HG02610 (cell line): ENCODE data around the gene ABHD11.
A peak's percentile ranks its signal among the peaks of the same experiment; 100 is the strongest.
"Not testable (repeated sequence)": the region's sequence is repeated elsewhere in the genome, so short reads cannot be mapped to it uniquely, and the experiment has no call there.

Experiments
- ATAC-seq: cut with Tn5 transposase; IDR thresholded peaks from one replicate; pipeline ENCODE4 v1.9.1; 2021; ENCODE audit warnings: mild to moderate bottlenecking, moderate library complexity; ENCODE audit not compliant: unreplicated experiment

The ABHD11 gene

GRCh38 chr7:73720443-73720842, 18.2 kb downstream of the ABHD11 start:
- ATAC-seq: not testable (repeated sequence)

- ATAC-seq: no peak
Observed at GRCh38 chr7:73719806-73720169, 18.8 kb downstream of the ABHD11 start.

- ATAC-seq: peak; percentile 44
Observed at GRCh38 chr7:73718905-73719805, 19.4 kb downstream of the ABHD11 start, which contains the start of gene STX1A. Gene STX1A, minus strand, starts transcription at chr7:73719669. Its CDS starts 38 bp downstream, at chr7:73719631.

- ATAC-seq: peak; percentile 2
Observed at GRCh38 chr7:73718438-73718881, 20.1 kb downstream of the ABHD11 start.

- ATAC-seq: peak; percentile 37
Observed at GRCh38 chr7:73717991-73718405, 20.6 kb downstream of the ABHD11 start.

- no peak for ATAC-seq
Observed at GRCh38 chr7:73717025-73717807, 21.4 kb downstream of the ABHD11 start.

- ATAC-seq: no peak
Observed at GRCh38 chr7:73716318-73716890, 22.2 kb downstream of the ABHD11 start.

GRCh38 chr7:73715648-73716317, 22.8 kb downstream of the ABHD11 start:
- ATAC-seq: no peak

GRCh38 chr7:73713319-73713718, 25.3 kb downstream of the ABHD11 start:
- not testable (repeated sequence) for ATAC-seq

- no peak for ATAC-seq
Observed at GRCh38 chr7:73712773-73713172, 25.8 kb downstream of the ABHD11 start.

GRCh38 chr7:73708961-73709549, 29.5 kb downstream of the ABHD11 start:
- no peak for ATAC-seq

GRCh38 chr7:73707045-73707631, 31.5 kb downstream of the ABHD11 start:
- no peak for ATAC-seq

- ATAC-seq: no peak
Observed at GRCh38 chr7:73706126-73707044, 32.2 kb downstream of the ABHD11 start.

- no peak for ATAC-seq
Observed at GRCh38 chr7:73705551-73705920, 33.1 kb downstream of the ABHD11 start.

- ATAC-seq: no peak
Observed at GRCh38 chr7:73704640-73705550, 33.7 kb downstream of the ABHD11 start.

- peak; percentile 45 for ATAC-seq
Observed at GRCh38 chr7:73703757-73704639, 34.6 kb downstream of the ABHD11 start.

- ATAC-seq: no peak
Observed at GRCh38 chr7:73703225-73703624, 35.4 kb downstream of the ABHD11 start.
